DMS153 treated with DMSO at 0.1 percent for 48 hours (cell line): ENCODE results near the gene CORO2B.
"Not testable (repeated sequence)": the region's sequence is repeated elsewhere in the genome, so short reads cannot be mapped to it uniquely, and the experiment has no call there.

Experiments
- DNase-seq: peaks from one replicate; lab custom pipeline; 2025; ENCODE audit not compliant: unreplicated experiment; lab: John Stamatoyannopoulos, UW

The CORO2B gene

DNA sequence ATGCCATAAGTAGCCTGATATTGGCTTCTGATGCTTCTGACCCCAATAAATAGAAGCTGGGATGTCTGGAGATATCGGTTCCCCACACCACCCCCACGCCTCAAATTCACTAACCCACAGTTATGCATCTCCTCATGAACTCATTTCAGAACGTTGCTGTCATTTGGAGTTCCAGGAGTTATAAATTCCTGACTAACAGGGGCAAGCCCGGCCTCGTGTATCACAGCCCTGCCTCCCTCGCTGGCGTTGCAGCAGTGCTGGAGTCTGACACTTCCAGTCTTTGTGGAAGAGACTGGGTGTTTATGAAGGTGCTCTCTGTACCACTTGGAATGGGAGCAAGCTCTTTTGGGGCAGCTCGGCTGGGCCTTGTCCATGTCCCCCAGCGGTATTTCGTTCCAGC, 140.9 kb downstream of the CORO2B start:
- no peak for DNase-seq

DNA sequence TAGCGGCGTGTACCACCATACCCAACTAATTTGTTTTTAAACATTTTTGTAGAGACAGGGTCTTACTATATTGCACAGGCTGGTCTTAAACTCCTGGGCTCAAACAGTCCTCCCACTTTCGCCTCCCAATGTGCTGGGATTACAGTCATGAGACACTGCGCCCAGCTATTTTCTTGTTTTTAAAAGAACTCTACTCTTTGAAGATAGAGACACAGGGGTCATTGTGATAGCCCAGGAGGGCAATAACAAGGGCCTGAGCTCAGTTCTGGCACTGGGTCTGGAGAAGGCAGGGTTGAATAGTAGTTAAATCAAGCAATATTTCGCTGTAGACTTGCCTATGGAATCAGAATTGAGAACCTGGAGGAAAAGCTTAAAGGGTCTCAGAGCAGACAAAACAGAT, 143.1 kb downstream of the CORO2B start:
- DNase-seq = no peak

DNA sequence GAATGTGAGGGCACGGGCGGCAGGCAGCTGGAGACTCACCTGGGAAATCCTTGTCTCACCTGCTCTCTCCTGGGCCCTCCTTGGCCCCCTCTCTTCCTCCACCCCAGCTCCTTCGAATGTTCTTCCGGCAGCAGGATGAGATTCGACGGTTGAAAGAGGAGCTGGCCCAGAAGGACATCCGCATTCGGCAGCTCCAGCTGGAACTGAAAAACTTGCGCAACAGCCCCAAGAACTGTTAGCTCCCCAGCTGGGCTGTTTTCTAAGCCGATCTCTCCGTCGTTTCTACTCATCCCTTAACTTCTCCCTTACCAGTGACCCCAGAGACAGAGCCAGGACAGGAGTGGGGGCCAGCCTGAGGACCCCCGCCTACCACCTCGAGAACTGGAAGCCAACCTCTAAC, 146.9 kb downstream of the CORO2B start:
- no peak for DNase-seq

DNA sequence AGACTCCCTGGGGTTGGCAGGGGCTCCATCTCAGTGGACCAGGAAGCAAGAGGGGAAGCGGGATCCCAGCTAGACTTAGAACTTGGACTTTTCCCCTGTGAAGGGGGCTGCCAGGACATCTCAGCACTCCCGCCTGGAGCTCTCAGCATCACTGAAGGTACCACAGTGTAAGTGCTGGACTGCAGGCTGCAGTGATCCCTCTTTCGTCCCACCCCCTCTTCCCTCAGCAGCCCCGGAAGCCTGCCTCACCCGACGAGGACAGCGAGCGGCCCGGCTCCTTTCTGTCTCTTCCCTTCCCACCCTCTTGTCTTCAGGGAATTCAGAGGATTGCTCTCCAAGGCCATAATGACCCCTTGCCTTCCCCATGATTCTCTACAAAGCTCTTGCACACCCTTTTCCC, 147.5 kb downstream of the CORO2B start:
- DNase-seq = no peak

DNA sequence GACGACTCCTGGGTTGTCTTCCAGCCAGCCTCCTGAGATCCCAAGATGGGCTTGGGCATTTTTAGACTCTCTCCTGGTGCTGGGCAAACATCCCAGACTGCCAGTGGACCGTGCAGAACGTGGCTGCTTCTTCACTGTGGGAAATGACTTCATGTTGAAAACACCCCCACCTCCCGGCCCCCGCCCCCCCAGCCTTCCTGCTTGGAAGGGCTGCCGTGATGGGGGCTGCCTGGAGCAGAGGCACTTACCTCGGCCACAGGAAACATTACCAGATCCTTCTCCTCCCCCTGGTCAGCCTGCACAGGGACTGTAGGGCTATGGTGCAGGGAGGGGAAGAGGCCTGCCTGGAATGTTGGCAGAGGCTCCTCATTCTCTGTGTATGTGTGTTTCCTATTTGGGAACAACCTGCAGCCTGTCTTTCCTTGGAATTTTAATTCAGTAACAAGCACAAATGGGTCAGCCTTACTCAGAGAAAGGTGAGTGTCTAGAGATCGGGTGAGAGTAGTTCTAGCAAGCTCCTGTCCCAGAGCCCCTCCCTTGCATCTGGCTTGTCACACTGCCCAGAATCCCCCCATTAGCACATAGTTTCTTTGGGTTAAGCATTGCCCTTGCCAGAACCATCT, 151.1 kb downstream of the CORO2B start:
- DNase-seq = no peak

DNA sequence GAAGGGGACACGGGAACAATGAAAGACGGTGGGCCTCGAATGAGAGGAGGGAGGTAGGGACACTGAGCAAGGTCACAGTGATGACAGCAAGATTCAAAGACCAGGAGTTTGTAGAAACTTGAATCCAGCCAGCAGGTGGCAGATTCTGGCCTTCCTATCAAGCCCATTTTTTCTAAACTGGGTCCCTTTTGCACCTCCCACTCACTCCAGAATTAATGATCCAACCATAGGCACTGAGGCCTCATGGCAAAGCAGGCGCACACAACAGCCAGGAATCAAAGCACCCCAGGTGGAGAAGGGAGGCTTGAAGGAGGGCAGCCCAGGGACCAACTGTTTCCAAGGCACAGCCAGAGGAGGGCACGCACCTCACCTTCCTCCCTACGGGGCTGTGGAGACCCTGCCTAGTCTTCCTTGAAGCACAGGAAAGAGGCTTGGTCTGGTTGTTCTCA, 151.7 kb downstream of the CORO2B start:
- DNase-seq = no peak

DNA sequence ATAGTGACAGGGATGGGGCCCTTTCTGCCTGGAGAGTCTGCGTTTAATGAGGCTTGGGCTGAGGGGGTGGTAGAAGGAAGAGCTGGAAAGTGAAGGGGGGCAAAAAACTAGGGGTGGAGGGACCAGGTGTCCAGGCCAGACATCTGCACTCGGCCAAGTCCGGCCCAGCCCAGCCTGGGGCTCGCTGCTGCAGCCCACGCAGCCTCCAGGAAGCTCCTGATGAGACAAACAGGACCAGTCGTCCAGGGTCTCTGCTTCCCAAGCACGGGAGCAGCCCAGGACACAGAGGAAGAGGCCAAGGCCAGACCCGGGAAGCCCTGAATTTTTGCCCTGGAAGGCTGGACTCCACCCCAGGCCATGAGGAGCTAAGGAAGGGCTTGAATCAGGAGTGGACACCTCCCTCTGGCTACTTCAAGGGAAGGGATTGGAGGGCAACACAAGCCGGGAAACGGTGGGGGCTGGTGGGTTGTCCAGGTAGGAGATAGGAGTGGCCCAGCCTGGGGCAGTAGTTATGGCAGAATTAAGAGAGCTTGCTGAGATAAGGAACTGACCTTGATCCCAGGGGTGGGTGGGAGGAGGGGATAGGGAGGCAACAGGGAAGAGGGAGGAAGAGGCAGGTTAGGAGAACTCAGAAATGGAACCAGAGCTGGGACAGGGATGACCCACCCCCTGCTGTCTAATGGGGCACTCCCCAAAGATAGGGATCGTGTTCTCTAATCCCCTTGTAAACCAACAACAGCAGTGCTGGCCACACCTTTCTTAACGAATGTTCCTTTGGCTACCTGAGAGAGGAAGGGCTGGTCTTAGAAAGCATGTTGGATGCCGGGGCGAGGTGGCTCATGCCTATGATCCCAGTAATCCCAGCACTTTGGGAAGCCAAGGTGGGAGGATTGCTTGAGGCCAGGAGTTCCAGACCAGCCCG, 152.4 kb downstream of the CORO2B start:
- no peak for DNase-seq

DNA sequence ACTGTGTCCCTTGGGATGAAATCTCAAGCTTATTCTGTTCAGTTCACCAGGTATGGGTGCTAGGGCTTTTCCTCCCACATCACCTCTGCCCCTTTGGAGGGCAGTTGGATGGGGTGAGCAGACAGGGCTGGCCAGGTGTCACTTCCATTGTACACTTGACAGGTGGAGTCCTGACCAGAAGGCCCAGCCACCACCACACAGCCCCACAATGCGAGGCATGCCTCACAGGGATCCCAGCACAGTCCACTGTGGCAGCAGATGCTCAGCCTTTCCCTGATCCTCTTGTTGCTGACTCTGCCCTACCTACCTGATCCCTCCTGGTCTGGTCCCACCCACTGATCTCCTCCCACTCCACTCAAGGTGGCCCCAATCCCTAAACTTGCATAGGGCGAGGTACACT, 153.7 kb downstream of the CORO2B start:
- no peak for DNase-seq

DNA sequence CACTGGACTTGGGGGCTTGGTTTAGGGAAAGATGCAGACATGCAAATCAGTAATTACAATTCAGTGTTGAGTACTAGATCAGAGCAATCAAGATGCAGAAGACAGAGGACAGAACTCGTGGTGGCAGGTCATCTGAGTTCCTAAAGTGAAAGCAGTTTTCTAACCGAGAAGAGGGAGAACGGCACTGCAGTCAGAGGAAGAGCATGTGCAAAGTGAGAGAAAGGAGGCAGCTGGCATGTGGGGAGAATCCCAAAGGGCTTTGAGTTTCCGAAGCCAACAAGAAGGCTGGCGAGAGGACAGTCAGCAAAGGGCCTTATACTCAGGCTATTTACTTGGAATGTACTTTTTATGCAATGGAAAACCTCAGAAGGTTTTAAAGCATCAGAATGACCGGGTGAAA, 154.9 kb downstream of the CORO2B start:
- no peak for DNase-seq

DNA sequence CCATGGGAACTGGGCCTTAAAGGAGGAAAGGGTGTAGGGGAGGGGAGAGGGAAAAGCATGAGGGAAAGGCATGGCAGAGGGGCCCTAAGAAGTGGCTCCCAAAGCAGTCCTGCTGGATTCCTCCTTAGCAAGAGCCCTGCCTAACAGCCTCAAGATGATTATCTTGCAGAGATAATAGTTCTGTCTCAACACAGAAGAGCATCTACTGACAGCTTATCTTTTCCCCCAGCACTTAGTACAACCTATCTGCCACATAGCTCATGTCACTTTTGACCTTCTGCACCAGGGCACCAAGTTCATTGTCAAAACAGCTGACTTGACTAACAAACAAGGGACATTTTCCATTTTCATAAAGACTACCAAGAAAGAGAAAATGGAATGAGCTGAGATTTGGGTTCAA, 155.6 kb downstream of the CORO2B start:
- no peak for DNase-seq

DNA sequence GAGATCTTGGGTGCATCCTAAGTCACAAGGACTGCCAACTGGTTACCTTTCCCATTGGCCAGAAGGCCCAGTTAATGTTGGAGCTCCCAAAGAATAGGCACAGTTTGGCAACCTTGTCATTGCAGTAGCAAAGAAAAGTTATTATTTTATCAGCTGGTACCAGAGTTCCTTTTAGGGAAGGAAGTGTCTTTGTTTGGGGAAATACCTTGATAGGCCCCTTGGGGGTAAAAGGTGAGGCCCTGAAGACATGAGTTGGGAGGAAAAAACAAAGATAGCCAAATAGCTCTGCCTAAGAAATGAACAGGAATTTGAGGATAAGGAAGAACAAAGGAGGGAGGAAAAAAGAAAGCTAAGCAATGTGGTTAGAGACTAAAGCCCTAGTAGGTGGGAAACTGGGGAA, 156.1 kb downstream of the CORO2B start:
- no peak for DNase-seq

DNA sequence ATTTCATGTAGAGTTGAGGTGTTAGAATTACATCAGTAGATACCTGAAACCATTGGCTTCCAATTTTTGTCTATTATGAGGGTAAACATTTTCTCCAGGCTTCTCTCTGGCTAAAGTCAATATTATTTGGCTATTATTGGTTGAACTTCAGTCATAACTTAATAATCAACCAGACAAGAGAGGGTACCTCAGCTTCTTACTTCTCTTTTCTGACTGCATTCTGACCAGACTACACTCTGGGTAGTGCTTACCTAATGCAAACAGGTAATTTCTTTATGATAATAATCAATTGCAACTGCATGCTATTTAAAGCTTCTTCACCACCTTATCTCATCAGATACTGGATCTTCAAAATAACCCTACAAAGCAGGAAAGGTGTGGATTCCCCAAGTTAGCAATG, 156.8 kb downstream of the CORO2B start:
- DNase-seq = no peak

DNA sequence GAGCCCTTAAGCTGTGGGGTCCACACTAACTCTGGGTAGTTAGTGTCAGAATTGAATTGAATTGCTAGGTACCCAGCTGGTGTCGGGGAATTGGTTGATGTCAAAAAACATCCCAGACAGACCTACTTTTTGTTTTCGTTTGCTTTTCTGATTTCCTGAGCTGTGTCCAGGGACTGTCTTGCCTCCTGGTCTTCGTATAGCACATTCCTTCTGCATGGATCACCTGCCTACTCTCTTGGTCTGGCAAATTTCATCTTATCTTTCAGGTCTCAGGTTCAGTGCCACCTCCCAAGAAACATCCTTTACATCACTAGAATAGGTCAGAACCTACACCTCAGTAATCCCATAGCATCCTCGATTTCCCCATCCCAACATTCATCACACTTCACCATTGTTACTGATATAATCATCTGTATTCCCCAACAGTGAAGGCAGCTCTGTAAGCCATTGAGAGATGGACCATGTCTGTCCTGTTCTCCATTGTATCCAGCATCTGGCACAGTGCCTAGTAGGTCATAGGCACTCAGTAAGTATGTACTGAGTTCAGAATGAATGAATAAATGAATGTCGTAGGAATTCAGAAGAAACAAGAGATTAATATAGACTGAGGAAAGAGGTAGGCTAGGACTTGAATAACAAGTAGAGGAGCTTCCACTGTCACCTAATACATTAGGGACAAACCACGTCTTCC, 160.7 kb downstream of the CORO2B start:
- no peak for DNase-seq

DNA sequence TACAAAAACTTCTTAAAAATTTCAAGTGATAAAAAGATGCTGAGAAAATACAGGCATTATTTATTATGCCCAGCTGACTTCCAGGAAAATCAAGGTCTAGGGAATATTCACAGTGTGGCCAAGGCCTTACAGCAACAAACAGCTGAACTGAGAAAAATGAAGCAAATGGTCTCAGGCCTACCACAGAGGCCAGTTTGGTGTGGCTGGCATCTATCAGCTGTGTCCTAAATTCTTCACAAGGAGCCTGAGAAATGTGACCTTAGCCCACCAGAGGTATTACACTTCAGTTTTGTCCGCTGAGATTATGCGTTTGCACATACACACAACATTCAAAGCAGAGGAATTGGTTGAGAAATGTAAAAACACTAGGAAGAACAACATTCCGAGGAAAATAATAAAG, 164.5 kb downstream of the CORO2B start:
- no peak for DNase-seq

DNA sequence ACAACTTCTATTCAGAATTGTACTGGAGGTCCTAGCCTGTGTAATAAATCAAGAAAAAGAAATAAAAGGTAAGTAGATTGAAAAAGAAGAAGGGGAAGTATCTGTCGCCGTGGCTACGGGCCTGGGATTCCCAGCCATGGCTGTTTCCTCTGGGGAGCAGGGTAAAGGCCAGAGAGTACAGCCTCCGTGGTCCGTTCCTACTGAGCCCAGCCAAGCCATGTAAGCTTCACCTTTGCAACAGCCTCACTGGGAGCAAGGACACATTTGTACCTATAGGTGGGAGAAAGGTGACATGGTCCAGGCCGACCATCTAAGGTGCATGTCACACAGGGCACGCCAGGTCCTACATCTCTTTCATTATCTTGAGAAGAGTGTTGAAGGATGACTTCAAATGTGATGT, 170.6 kb downstream of the CORO2B start:
- no peak for DNase-seq

DNA sequence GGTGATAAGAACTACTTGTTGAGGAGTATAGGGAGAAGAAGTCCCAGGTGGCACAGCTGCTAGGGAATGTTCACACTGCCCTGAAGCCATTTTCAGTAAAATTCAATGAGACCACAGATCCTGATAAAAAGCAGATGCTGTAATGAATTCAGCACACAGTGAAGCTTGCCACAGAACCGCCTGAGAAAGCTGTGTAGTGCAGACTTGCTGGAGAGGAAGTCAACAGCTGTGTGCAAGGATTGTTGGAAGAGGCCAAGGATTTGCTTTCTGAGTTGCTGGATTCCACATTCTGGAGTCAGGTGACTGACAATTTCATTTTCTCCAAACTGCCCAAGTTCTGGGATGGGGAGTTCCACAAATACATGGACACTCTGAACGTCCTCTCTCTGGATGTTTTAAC, 171.0 kb downstream of the CORO2B start:
- no peak for DNase-seq

DNA sequence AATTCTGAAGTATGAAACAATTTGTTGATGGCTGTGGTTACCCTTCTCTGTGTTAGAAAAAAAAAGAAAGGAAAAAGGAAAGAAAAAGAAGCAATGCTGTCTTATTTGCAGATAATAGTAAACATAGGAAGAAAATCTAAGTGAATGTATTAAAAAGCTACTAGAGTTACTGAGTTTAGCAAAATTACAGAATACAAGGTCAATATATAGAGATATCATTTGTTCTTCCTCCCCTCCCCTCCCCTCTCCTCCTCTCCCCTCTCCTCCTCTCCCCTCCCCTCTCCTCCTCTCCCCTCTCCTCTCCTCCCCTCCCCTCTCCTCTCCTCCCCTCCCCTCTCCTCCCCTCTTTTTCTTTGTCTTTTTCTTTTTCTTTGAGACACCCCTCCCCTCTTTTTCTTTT, 172.8 kb downstream of the CORO2B start:
- no peak for DNase-seq

DNA sequence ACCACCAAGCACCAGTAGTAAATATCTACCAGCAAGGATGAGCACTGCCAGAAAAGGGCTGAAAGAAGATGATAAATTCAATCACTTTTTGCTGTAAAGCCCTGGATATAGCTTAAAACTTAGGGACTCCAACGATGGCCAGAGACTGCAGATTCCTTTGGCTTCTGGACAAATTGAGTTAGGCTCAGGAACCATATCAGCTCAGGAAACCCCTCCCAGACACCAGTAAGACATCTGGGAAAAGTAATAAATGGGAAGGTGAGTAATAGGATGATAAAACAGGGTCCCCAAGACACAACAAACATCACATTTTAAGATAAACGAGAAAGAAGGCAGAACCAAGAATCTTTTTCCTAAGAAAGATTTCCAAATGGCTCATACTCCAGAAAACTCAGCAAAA, 176.9 kb downstream of the CORO2B start:
- no peak for DNase-seq

DNA sequence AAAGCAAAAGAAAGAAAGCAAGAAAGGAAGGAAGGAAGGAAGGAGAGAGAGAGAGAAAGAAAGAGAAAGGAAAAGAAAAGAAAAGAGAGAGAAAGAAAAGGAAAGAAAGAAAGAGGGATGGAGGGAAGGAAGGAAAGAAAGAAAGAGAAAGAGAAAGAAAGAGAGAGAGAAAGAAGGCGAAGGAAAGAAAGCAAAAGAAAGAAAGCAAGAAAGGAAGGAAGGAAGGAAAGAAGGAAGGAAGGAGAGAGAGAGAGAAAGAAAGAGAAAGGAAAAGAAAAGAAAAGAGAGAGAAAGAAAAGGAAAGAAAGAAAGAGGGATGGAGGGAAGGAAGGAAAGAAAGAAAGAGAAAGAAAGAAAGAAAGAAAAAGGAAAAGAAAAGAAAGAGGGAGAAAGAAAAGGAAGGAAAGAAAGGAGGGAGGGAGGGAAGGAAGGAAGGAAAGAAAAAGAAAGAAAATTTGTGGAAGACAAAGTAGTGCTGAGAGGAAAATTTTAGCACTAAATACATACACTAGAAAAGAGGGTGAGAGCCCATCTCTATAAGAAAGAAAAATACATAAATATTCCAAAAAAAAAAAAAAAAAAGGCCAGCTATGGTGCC, 181.3 kb downstream of the CORO2B start:
- not testable (repeated sequence) for DNase-seq

DNA sequence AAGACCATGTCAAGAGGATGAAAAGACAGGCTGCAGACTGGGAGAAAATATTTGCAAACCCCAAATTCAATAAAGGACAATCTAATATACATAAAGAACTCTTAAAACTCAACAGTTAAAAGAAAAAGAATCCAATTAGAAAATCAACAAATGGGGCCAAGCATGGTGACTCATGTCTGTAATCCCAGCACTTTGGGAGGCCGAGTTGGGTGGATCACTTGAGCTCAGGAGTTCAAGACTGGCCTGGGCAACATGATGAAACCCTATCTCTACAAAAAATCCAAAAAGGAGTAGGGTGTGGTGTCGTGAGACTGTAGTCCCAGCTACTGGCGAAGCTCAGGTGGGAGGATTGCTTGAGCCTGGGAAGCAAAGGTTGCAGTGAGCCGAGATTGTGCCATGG, 184.3 kb downstream of the CORO2B start:
- DNase-seq = no peak

DNA sequence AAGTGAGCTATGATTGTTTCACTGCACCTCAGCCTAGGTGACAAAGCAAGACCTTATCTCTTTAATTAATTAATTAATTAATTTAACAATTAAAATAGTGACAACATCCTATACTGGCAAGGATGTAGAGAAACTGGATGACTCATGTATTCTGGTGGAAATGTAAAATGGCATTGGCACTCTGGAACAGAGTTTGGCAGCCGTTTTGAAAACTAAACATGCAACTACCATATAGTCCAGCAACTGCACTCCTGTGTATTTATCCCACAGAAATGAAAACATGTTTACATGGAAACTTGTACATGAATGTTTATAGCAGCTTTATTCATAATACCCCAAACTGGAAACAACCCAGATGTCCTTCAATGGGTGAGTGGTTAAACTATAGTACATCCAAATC, 185.3 kb downstream of the CORO2B start:
- no peak for DNase-seq
